Fibroblast of the conjunctiva (primary cell): ENCODE data around the gene CLIC4.
"Not testable (repeated sequence)": the region's sequence is repeated elsewhere in the genome, so short reads cannot be mapped to it uniquely, and the experiment has no call there.

ENCODE experiments used
- DNase-seq: peaks from one replicate; pipeline ENCODE4 v3.0.0-alpha.2; 2010; ENCODE audit warnings: low read depth

CLIC4 gene

DNA sequence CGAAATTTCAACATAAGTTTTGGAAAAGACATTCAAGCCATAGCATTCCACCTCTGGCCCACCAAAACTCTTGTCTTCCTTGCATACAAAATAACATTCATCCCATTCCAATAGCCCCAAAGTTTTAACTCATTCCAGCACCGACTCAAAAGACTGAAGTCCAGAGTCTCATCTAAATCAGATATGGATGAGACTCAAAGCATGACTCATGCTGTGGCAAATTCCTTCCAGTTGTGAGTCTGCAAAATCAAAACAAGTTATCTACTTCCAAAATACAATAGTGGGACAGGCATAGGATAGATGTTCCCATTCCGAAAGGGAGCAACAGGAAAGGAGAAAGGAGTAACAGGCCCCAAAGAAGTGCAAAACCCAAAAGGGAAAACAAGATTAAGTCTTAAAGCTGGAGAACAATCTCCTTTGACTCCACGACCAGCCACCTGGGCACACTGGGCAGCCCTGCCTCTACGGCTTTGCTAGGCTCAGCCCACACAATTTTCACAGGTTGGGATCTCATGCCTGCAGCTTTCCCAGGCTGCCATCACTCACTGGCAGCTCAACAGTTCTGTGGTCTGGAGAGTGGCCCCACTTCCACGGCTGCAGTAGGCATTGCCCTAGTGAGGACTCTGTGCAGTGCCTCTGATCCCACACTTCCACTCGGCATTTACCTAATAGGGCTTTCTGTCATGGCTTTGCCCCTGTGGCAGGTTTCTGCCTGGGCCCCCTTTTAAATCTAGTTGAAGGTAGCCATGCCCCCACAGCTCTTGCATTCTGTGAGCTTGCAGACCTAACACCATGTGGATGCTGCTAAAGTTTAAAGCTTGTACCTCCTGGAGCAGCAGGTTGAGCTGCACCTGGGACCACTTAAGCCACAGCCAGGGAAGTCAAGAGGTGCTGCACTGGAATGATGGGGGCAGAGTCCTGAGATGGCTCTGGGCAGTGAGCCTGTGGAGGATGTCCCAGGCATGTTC lies 133.8 kb downstream of the CLIC4 start:
- DNase-seq = no peak

DNA sequence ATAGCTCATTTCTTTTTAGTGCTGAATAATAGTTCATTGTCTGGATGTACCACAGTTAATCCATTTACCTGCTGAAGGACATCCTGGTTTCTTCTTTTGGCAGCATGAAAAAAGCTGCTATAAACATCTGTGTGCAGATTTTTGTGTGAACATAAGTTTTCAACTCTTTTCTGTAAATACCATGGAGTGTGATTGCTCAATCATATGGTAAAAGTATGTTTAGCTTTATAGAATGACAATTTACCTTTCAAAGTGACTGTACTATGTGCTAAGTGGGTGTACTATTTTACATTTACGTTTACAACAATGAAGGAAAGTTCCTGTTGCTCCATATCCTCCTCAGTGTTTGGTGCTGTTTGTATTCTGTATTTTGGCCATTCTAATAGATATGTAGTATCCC lies 135.8 kb downstream of the CLIC4 start:
- DNase-seq = no peak

DNA sequence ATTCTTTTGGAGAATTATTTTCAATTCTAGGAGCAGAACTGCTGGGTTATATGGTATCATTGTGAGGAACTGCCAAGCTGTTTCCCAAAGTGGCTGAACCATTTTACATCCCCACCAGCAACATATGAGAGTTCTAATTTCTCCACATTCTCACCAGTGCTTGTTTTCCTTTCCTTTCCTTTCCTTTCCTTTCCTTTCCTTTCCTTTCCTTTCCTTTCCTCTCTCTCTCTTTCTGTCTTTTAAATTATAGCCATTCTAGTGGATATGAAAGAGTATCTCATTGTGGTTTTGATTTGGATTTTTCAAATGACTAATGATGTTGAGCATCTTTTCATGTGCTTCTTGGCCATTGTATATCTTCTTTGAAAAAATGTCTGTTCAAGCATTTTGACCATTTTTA lies 139.5 kb downstream of the CLIC4 start:
- DNase-seq = no peak

DNA sequence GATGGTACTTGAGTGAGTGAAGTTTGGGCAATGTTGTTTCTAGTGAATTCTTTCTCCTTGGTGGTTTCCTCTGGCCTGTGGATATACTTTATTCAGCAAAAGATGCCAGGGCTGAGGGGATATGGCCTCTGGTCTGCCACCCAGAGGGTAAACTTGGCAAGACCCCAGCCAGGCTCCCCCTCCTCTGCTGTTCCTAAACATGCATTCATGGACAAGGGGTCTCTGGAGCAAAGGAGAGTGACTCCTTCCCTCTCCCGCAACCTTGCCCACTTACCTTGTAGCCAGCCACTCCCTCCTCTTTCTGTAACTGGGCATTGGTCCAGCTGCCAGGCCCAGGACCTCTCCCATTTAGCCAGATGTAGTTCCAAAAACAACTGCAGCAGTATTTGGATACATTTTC lies 141.0 kb downstream of the CLIC4 start:
- DNase-seq = no peak

DNA sequence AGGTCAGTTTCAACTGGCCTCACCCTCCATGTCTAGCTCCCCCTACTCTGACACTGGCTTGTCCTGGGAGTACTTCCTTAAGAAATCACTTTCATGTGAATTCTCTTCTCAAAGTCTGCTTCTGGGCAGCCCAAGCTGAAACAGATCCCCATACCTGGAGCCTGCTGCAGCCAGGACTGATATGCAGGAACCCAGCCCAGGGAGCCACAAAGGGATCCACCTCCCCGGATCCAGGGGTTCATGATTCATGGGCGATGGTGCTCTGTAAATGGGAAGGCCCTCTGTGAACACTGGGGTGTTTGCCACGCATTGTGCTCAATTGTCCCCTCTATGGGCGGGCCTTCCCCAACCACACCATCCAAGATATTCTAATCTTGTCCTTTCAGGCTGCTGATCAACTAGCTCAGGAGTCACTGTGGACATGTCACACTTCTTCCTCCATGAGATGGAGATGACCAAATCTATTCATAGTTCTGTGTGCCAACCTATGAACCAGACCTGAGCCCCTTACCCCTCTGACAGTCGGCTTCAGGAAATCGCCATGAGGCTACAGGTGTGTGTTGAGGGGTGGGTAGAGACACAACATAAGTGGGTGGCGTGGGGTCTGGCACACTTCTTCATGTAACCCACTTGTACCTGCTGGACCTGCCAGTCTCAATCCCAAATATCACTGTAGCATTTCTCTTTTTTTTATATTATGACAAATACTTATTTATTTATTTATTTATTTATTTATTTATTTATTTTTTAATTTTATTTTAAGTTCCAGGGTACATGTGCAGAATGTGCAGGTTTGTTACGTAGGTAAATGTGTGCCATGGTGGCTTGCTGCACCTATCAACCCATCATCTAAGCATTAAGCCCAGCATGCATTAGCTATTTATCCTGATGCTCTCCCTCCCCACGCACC lies 143.1 kb downstream of the CLIC4 start:
- DNase-seq = no peak

DNA sequence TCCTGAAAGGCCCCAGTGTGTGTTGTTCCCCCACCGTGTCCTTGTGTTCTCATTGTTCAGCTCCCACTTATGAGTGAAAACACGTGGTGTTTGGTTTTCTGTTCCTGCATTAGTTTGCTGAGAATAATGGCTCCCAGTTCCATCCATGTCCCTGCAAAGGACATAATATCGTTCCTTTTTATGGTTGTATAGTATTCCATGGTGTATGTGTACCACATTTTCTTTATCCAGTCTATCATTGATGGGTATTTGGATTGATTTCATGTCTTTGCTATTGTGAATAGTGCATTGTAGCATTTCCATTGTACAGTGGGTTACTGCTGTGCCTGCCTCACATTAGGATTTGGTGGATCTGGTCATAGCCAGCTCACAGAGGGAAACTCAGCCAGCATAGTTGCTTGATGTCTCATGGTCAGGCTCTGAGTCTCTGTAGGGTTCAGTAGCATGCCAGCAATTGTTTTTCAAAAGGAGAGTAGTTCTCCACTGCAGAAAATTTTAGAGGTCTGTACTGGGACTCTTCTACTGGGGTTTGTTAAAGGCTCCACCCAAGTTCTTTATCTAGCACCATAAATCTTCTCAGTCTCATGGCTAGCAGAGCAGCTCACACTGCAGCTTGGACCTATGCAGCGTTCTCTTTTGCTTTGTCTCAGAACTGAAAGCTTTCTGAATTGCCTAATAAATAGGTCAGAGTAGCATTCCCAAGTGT lies 143.9 kb downstream of the CLIC4 start:
- DNase-seq = no peak

DNA sequence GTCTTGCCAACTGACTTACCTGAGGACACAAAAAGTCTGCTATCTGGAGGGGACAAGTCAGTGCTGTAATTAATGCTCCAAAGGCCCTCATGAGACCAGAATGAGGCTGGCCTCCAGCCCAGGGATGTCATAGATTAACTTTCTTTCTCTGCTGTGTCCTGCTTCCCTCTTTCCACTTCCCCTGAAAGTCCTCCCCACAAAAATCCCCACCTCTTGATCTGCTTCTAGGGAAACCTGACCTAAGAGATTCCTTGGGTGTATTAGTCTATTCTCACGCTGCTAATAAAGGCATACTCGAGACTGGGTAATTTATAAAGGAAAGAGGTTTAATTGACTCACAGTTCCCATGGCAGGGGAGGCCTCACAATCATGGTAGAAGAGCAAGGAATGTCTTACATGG lies 145.6 kb downstream of the CLIC4 start:
- no peak for DNase-seq

DNA sequence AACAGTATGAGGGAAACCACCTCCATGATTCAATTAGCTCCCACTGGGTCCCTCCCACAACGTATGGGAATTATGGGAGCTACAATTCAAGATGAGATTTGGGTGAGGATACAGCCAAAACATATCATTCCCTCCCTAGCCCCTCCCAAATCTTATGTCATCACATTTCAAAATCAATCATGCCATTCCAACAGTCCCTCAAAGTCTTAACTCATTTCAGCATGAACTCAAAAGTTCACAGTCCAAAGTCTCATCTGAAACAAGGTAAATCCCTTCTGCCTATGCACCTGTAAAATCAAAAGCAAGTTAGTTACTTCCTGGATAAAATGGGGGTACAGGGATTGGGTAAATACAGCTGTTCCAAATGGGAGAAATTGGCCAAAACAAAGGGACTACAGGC lies 146.1 kb downstream of the CLIC4 start:
- not testable (repeated sequence) for DNase-seq

DNA sequence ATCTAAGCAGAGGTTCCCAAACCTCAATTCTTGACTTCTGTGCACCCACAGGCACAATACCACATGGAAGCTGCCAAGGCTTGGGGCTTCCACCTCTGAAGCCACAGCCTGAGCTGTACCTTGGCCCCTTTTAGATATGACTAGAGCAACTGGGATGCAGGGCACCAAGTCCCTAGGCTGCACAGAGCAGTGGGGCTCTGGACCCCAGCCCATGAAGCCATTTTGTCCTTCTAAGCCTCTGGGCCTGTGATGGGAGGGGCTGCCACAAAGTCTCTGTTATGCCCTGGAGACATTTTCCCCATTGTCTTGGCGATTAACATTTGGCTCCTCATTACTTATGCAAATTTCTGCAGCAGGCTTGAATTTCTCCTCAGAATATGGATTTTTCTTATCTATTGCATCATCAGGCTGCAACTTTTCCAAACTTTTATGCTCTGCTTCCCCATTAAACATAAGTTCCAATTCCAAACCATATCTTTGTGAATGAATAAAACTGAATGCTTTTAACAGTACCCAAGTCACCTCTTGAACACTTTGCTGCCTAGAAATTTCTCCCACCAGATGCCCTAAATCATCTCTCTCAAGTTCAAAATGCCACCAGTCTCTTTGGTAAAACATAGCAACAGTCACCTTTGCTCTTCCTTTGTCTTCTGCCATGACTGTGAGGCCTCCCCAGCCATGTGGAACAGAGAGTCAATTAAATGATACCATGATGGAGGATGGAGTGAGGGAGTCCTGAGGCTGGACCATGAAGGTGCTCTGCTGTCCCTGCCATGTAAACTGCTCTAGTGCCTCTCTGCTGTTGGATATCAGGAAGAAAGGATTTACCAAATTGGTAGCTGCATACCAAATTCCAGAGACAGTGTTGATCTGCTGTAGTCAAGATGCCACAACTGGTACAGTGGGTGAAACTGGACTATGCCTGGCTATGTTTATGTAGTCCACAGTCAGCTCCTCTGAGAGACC lies 147.2 kb downstream of the CLIC4 start:
- no peak for DNase-seq

DNA sequence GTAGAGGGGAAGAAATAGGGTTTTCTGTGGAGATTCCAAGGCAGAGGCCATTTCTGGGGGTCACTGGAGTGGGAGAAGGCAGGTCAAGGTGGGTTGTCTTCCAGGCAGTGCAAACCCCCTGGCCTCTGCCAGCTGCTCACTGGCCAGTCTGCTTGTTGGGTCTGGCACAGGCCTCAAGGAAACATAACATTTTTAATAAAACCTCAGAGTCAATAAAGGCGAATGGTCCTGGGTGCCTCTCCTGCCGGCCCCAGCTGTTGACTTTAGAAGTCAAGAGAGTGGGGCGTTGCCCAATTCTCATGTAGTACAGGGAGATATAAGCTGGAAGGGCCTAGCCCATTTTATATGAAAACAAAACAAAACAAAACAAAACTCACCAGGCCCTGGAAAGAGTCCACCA lies 148.2 kb downstream of the CLIC4 start:
- no peak for DNase-seq
